ENCODE data around the gene NOC3L.

NOC3L gene

GRCh38 chr10:94324609-94325233, 38.0 kb downstream of the NOC3L start:
- no peak for DNase-seq (ENCODE audit: low read depth)
- TF ChIP-seq, protein P1, sequence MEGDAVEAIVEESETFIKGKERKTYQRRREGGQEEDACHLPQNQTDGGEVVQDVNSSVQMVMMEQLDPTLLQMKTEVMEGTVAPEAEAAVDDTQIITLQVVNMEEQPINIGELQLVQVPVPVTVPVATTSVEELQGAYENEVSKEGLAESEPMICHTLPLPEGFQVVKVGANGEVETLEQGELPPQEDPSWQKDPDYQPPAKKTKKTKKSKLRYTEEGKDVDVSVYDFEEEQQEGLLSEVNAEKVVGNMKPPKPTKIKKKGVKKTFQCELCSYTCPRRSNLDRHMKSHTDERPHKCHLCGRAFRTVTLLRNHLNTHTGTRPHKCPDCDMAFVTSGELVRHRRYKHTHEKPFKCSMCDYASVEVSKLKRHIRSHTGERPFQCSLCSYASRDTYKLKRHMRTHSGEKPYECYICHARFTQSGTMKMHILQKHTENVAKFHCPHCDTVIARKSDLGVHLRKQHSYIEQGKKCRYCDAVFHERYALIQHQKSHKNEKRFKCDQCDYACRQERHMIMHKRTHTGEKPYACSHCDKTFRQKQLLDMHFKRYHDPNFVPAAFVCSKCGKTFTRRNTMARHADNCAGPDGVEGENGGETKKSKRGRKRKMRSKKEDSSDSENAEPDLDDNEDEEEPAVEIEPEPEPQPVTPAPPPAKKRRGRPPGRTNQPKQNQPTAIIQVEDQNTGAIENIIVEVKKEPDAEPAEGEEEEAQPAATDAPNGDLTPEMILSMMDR (IDR thresholded peaks at IDR 0.05; ENCODE audit: control insufficient read depth, extremely low read depth, insufficient read depth): no peak
- H3K4me3 ChIP-seq (ENCODE audit: low read depth, low read length): no peak overlapping the region

GRCh38 chr10:94320285-94320914, 42.3 kb downstream of the NOC3L start:
- peak; percentile 4 for DNase-seq (ENCODE audit: low read depth)
- TF ChIP-seq, protein P1 (IDR thresholded peaks at IDR 0.05; ENCODE audit: control insufficient read depth, extremely low read depth, insufficient read depth): peak; percentile 49

GRCh38 chr10:94316560-94316959, 46.2 kb downstream of the NOC3L start:
- TF ChIP-seq, protein P1 (IDR thresholded peaks at IDR 0.05; ENCODE audit: control insufficient read depth, extremely low read depth, insufficient read depth): no peak
- H3K4me3 ChIP-seq (ENCODE audit: low read depth, low read length): no peak overlapping the region
- DNase-seq (ENCODE audit: low read depth): no peak

More at GRCh38 chr10:94320285-94320914, 42.3 kb downstream of the NOC3L start:
- no peak overlapping the region for H3K4me3 ChIP-seq (ENCODE audit: low read depth, low read length)

DNA sequence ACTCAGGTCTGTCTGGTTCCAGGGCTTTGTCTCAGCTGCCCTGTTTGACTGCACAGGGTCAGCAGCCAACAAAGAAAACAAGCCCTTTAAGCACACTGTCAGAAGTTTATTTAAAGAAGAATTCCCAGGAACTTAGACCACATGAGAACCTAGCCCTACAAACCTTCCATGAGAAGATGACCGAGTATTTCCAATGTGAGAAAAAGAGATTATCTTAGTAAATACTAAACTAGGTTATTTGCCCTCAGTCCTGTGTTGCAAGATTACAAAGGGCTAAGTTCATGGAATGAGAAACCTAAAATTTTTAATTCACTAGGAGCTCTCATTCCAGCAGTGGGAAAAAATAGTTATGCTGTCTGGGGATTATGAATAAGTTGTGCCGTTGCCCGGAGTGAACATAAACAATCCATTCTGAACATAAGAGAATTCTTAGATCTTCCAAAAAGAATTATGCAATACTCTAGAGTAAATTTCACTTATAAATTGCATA, 46.7 kb downstream of the NOC3L start:
- TF ChIP-seq, protein P1 (IDR thresholded peaks at IDR 0.05; ENCODE audit: control insufficient read depth, extremely low read depth, insufficient read depth): no peak
- H3K4me3 ChIP-seq (ENCODE audit: low read depth, low read length): no peak overlapping the region
- DNase-seq (ENCODE audit: low read depth): no peak

GRCh38 chr10:94315024-94315451, 47.7 kb downstream of the NOC3L start:
- no peak for DNase-seq (ENCODE audit: low read depth)
- TF ChIP-seq, protein P1 (IDR thresholded peaks at IDR 0.05; ENCODE audit: control insufficient read depth, extremely low read depth, insufficient read depth): no peak
- H3K4me3 ChIP-seq (ENCODE audit: low read depth, low read length): no peak overlapping the region

DNA sequence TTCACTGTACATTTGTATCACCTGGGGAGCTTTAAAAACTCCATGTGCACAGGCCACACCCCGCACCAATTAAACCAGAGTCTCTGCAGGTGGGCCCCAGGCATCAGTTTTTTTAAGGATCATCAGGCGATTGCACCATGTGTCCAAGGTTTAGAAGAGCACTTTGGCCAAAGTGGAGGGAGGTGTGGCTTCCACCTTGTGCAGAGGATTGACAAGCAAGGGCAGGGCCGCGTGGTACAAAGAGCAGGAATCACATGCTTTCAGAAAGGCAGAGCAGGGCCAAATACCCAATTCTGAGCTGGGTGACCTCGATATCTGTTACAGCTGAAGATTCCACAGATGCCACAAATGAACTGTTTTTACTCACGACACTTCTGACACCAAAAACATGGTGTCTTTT, 52.4 kb downstream of the NOC3L start:
- DNase-seq (ENCODE audit: low read depth): no peak
- H3K4me3 ChIP-seq (ENCODE audit: low read depth, low read length): no peak overlapping the region
- TF ChIP-seq, protein P1 (IDR thresholded peaks at IDR 0.05; ENCODE audit: control insufficient read depth, extremely low read depth, insufficient read depth): no peak

Data from LNCaP clone FGC (cell line).